ENCODE measurements around the gene EDARADD. TPM values are rescaled to one million over a fixed set of nuclear protein-coding genes. Genes with fewer than 3 reads are reported as not detected.

Gene EDARADD
- total and polyA plus RNA-seq, 8 donors: 0.73 to 7.5 (median 4.5) TPM

- no peak for DNase-seq
These were observed 10.0 kb downstream of the EDARADD start for GRCh38 chr1:236403905-236404696.

GRCh38 chr1:236407059-236407458, 13.0 kb downstream of the EDARADD start:
- Histone ChIP-seq H3K4me3 (no peak overlapping the region), H3K4me1 (no peaks in the 10 kb centered on the region), H3K9me3 (no peaks in the 10 kb centered on the region), H3K27me3 (no peaks in the 10 kb centered on the region), H3K36me3 (no peaks in the 10 kb centered on the region), H3K27ac (no peak overlapping the region)
- intact Hi-C loops (cut with DNase I): no loop called here
- no peak for TF ChIP-seq CTCF (IDR thresholded peaks at IDR 0.05)
- ATAC-seq (no peak), DNase-seq (no peak)

More at GRCh38 chr1:236403905-236404696, 10.0 kb downstream of the EDARADD start:
- intact Hi-C loops (cut with DNase I): no loop called here
- Histone ChIP-seq H3K4me3 (no peak overlapping the region), H3K27me3 (no peaks in the 10 kb centered on the region), H3K4me1 (no peaks in the 10 kb centered on the region), H3K27ac (no peak overlapping the region), H3K9me3 (no peaks in the 10 kb centered on the region), H3K36me3 (no peaks in the 10 kb centered on the region)
- no peak for TF ChIP-seq CTCF (IDR thresholded peaks at IDR 0.05)
- ATAC-seq: no peak

- intact Hi-C loops (cut with DNase I): no loop called here
- TF ChIP-seq CTCF (IDR thresholded peaks at IDR 0.05): no peak
- DNase-seq (no peak), ATAC-seq (no peak)
- Histone ChIP-seq H3K27me3 (no peaks in the 10 kb centered on the region), H3K9me3 (no peaks in the 10 kb centered on the region), H3K27ac (no peak overlapping the region), H3K4me1 (no peaks in the 10 kb centered on the region), H3K36me3 (no peaks in the 10 kb centered on the region), H3K4me3 (no peak overlapping the region)
These were observed 19.6 kb downstream of the EDARADD start for GRCh38 chr1:236413688-236414087.

GRCh38 chr1:236416165-236416564, 22.1 kb downstream of the EDARADD start:
- intact Hi-C loops (cut with DNase I): no loop called here
- Histone ChIP-seq H3K36me3 (no peaks in the 10 kb centered on the region), H3K27ac (peak overlapping the region in 1 of 2 donors; percentile 10), H3K4me3 (no peak overlapping the region), H3K9me3 (no peaks in the 10 kb centered on the region), H3K27me3 (no peaks in the 10 kb centered on the region), H3K4me1 (no peaks in the 10 kb centered on the region)
- ATAC-seq (no peak), DNase-seq (peak in 2 of 4 donors; percentile 27 to 35)
- TF ChIP-seq CTCF (IDR thresholded peaks at IDR 0.05): no peak

- intact Hi-C loops (cut with DNase I): no loop called here
- DNase-seq (no peak), ATAC-seq (no peak)
- Histone ChIP-seq H3K4me1 (no peaks in the 10 kb centered on the region), H3K9me3 (no peaks in the 10 kb centered on the region), H3K27me3 (no peaks in the 10 kb centered on the region), H3K27ac (no peak overlapping the region), H3K4me3 (no peak overlapping the region), H3K36me3 (no peaks in the 10 kb centered on the region)
- no peak for TF ChIP-seq CTCF (IDR thresholded peaks at IDR 0.05)
These were observed 23.2 kb downstream of the EDARADD start for GRCh38 chr1:236417336-236417735.

Measured in left lung (tissue), 10 donors.